A549 (cell line): ENCODE results near the gene CDC6. TPM values are rescaled to one million over a fixed set of nuclear protein-coding genes. Genes with fewer than 3 reads are reported as not detected.

Experiments used
- ATAC-seq, 2 experiments: fragments of 200-7000 bp in 1 of 2; fragments of >200 bp in 1 of 2; cut with Nextera tagmentation in 1 of 2; cut with Tn5 transposase in 1 of 2; 3 replicates each; pipeline versions ENCODE4 v1.8.0 to v1.9.1; 2018 to 2020; ENCODE audit warnings: mild to moderate bottlenecking in 1 of 2, moderate library complexity in 1 of 2
- CTCF ChIA-PET: fragments of 300-600 bp; sonication (Branson Sonifier 250); formaldehyde crosslinking; extraction: SDS; loops from one replicate; lab custom pipeline; 2021; ENCODE audit warnings: antibody characterized with exemption, inconsistent platforms; lab: Yijun Ruan, JAX
- POLR2A ChIA-PET: fragments of 350-600 bp; formaldehyde crosslinking; extraction: SDS; loops from one replicate; lab custom pipeline; 2021; ENCODE audit warnings: antibody characterized with exemption, inconsistent platforms; lab: Yijun Ruan, JAX
- DNase-seq, 2 experiments: peaks; one replicate each; pipeline versions ENCODE4 v3.0.0 to v3.0.0-alpha.2; 2011 to 2016; ENCODE audit warnings: low read depth in 1 of 2, low spot score in 1 of 2
- FAIRE-seq: peaks from 2 replicates; lab custom pipeline; 2011; peaks lifted over from hg19 to GRCh38; lab: Jason Lieb, UNC
- H3K27ac ChIP-seq, 2 experiments: fragments of >200 bp; sonication (Bioruptor Twin); formaldehyde crosslinking; 3 replicates each; pipeline ENCODE4 v1.5.1; 2016 to 2017
- H3K4me1 ChIP-seq: fragments of >200 bp; sonication (Bioruptor Twin); formaldehyde crosslinking; 3 replicates; pipeline ENCODE4 v1.6.1; 2016
- H3K4me2 ChIP-seq: fragments of >200 bp; sonication (Bioruptor Twin); formaldehyde crosslinking; 3 replicates; pipeline ENCODE4 v1.6.1; 2016
- H3K4me3 ChIP-seq: fragments of >200 bp; sonication (Bioruptor Twin); formaldehyde crosslinking; 3 replicates; pipeline ENCODE4 v1.5.1; 2016
- H3K9me3 ChIP-seq: fragments of >200 bp; sonication (Bioruptor Twin); formaldehyde crosslinking; 3 replicates; pipeline ENCODE4 v1.6.1; 2016
- CBX2 ChIP-seq: fragments of 200-600 bp; sonication (generic); IDR thresholded peaks from 2 replicates; pipeline ENCODE4 v1.6.1; 2016; ENCODE audit warnings: low read depth, mild to moderate bottlenecking, borderline replicate concordance
- CEBPB ChIP-seq, 2 experiments: fragments of >200 bp in 1 of 2; sonication (Bioruptor Twin) in 1 of 2; formaldehyde crosslinking in 1 of 2; IDR thresholded peaks; 2 replicates each; pipeline ENCODE4 v1.6.1; 2012 to 2016
- ELK1 ChIP-seq: fragments of 150-350 bp; IDR thresholded peaks from 2 replicates; pipeline ENCODE4 v1.6.1; 2014; ENCODE audit warnings: low read depth, mild to moderate bottlenecking, low read length
- EP300 ChIP-seq, 2 experiments: fragments of >200 bp; sonication (Bioruptor Twin); formaldehyde crosslinking; IDR thresholded peaks; 2 replicates in 1 of 2; 3 replicates in 1 of 2; pipeline ENCODE4 v1.6.1; 2016 to 2017
- FOSB ChIP-seq: fragments of 250-450 bp; sonication (Bioruptor Pico); IDR thresholded peaks from 2 replicates; pipeline ENCODE4 v1.5.0; 2020; ENCODE audit warnings: mild to moderate bottlenecking, moderate library complexity
- FOSL2 ChIP-seq, 2 experiments: fragments of 450-650 bp in 1 of 2; fragments of >200 bp in 1 of 2; sonication (Bioruptor Twin) in 1 of 2; formaldehyde crosslinking; IDR thresholded peaks; 2 replicates each; pipeline versions ENCODE4 v1.5.0 to v1.6.1; 2016 to 2020; ENCODE audit warnings: mild to moderate bottlenecking in 1 of 2, moderate library complexity in 1 of 2
- GATA3 ChIP-seq: IDR thresholded peaks from 2 replicates; pipeline ENCODE4 v1.6.1; 2012; ENCODE audit warnings: borderline replicate concordance
- HEYL ChIP-seq: fragments of 250-450 bp; sonication (Bioruptor Pico); IDR thresholded peaks from 2 replicates; pipeline ENCODE4 v1.8.0; 2021; ENCODE audit warnings: mild to moderate bottlenecking, moderate library complexity
- HOXB13 ChIP-seq: fragments of 250-450 bp; sonication (Bioruptor Pico); IDR thresholded peaks from 2 replicates; pipeline ENCODE4 v1.5.0; 2020; ENCODE audit warnings: low read depth, mild to moderate bottlenecking, moderate library complexity
- KDM5A ChIP-seq: fragments of 200-600 bp; sonication (generic); IDR thresholded peaks from 2 replicates; pipeline ENCODE4 v1.6.1; 2016; ENCODE audit warnings: antibody characterized with exemption, mild to moderate bottlenecking
- NFE2L2 ChIP-seq: fragments of 150-350 bp; conservative IDR thresholded peaks from 2 replicates; pipeline ENCODE4 v1.6.1; 2014; ENCODE audit warnings: low read length
- NPAS2 ChIP-seq: fragments of 250-450 bp; sonication (Bioruptor Pico); IDR thresholded peaks from 2 replicates; pipeline ENCODE4 v1.8.0; 2022; ENCODE audit warnings: mild to moderate bottlenecking, moderate library complexity, borderline replicate concordance
- PBX3 ChIP-seq: IDR thresholded peaks from 2 replicates; pipeline ENCODE4 v1.6.1; 2012
- POLR2A ChIP-seq: IDR thresholded peaks from 2 replicates; pipeline ENCODE4 v1.6.1; 2012; ENCODE audit warnings: mild to moderate bottlenecking, low read length
- RARB ChIP-seq: fragments of 250-450 bp; sonication (Bioruptor Pico); IDR thresholded peaks from 2 replicates; pipeline ENCODE4 v1.8.0; 2021; ENCODE audit warnings: mild to moderate bottlenecking, moderate library complexity
- RCOR1 ChIP-seq: fragments of 150-350 bp; IDR thresholded peaks from 2 replicates; pipeline ENCODE4 v1.6.1; 2014; ENCODE audit warnings: antibody characterized with exemption, low read length, low read depth
- REST ChIP-seq: fragments of 200-600 bp; sonication (generic); IDR thresholded peaks from 2 replicates; pipeline ENCODE4 v1.6.1; 2016; ENCODE audit warnings: antibody characterized with exemption, mild to moderate bottlenecking, moderate library complexity
- SMC3 ChIP-seq: fragments of >200 bp; sonication (Bioruptor Twin); formaldehyde crosslinking; IDR thresholded peaks from 3 replicates; pipeline ENCODE4 v1.6.1; 2018; ENCODE audit warnings: inconsistent platforms
- SREBF2 ChIP-seq: fragments of 450-650 bp; IDR thresholded peaks from 2 replicates; pipeline ENCODE4 v1.6.1; 2014; ENCODE audit warnings: mild to moderate bottlenecking, moderate library complexity
- TP53 ChIP-seq: fragments of 250-450 bp; sonication (Bioruptor Pico); IDR thresholded peaks from 2 replicates; pipeline ENCODE4 v1.5.0; 2021; ENCODE audit warnings: mild to moderate bottlenecking, moderate library complexity
- ZNF302 ChIP-seq: fragments of 250-450 bp; sonication (Bioruptor Pico); IDR thresholded peaks from 2 replicates; pipeline ENCODE4 v1.9.0; 2021; ENCODE audit warnings: inconsistent platforms, mild to moderate bottlenecking, moderate library complexity
- ZSCAN20 ChIP-seq: fragments of 250-450 bp; sonication (Bioruptor Pico); IDR thresholded peaks from 2 replicates; pipeline ENCODE4 v1.8.0; 2022; ENCODE audit warnings: mild to moderate bottlenecking, moderate library complexity
- WGBS: methylation state at CpG from one replicate; pipeline ENCODE4 v1.1.6; 2017; ENCODE audit errors: missing lambda C conversion rate; 5-methylcytosine and 5-hydroxymethylcytosine counted together
- polyA plus RNA-seq, 4 experiments: library from polyadenylated mRNA; depleted of rRNA in 3 of 4; stranded (reverse); fragments of >200 nt; fragmentation: RNase III in 1 of 4; extraction: RNeasy Plus Mini Kit Qiagen cat#74134 plus additional on column Dnase treatment in 1 of 4; gene quantifications; 2 replicates in 3 of 4; 3 replicates in 1 of 4; pipeline ENCODE4 v1.2.3, GENCODE V29; 2011 to 2017

CDC6 gene
- polyA plus RNA-seq, 2 of the 4 experiments (the other 2 are of a cell fraction) = 67.0 to 79.5 TPM

- Histone ChIP-seq H3K4me3 (no peak overlapping the region), H3K9me3 (no peaks in the 10 kb centered on the region), H3K4me1 (peaks cover 93% of the 10 kb centered on the region), H3K4me2 (no peak overlapping the region), H3K27ac (peak overlapping the region in 1 of 2 experiments; percentile 61; a peak in 2 of 6 replicates)
- CTCF ChIA-PET = interaction anchor here (1.4 to 50.4 kb wide), 5 partner anchors 10 to 127 kb away, joined by 4 to 2395 read pairs (median 7); partner anchors contain the start of genes CDC6, GJD3 and RARA
- 96% methylated on average over 2 of the region's 2 CpGs for WGBS
- TF ChIP-seq NPAS2 (CRISPR knock-in tag) (no peak), RARB (CRISPR knock-in tag) (no peak), NFE2L2 (no peak), KDM5A (no peak), HOXB13 (CRISPR knock-in tag) (no peak), EP300 (IDR thresholded peaks at IDR 0.05) (no peak), RCOR1 (no peak), ZSCAN20 (CRISPR knock-in tag) (no peak), PBX3 (no peak), ZNF302 (no peak), HEYL (no peak), SREBF2 (no peak), ELK1 (no peak), CBX2 (no peak), FOSL2 (IDR thresholded peaks at IDR 0.05) (no peak), FOSL2 (CRISPR knock-in tag; IDR thresholded peaks at IDR 0.05) (no peak), TP53 (CRISPR knock-in tag) (no peak), FOSB (no peak)
- DNase-seq (no peak), FAIRE-seq (no peak), ATAC-seq (no peak)
- POLR2A ChIA-PET = no interaction called here
Observed at GRCh38 chr17:40328386-40328766, 40.7 kb downstream of the CDC6 start.

GRCh38 chr17:40329839-40330794, 42.4 kb downstream of the CDC6 start:
- Histone ChIP-seq H3K4me2 (peak overlapping the region; percentile 75), H3K4me3 (peak overlapping the region; percentile 2; the same call in 1 of the 3 replicates), H3K9me3 (no peaks in the 10 kb centered on the region), H3K27ac (peak overlapping the region; percentile 74 to 82), H3K4me1 (peaks cover 93% of the 10 kb centered on the region)
- ChIA-PET POLR2A (interaction anchor here (0.8 to 1.7 kb wide), 3 partner anchors 10 to 1359 kb away, joined by 3 to 8 read pairs (median 3); partner anchors contain the start of gene EIF1), CTCF (interaction anchor here (0.8 to 50.4 kb wide), 5 partner anchors 11 to 130 kb away, joined by 3 to 2395 read pairs (median 7); partner anchors contain the start of genes CDC6, GJD3 and RARA)
- TF ChIP-seq SMC3 = no peak
- no peak for TF ChIP-seq POLR2A
- FAIRE-seq (no peak), DNase-seq (no peak), ATAC-seq (no peak)
- WGBS = 39% methylated on average over 10 of the region's 11 CpGs

GRCh38 chr17:40330850-40331470, 43.3 kb downstream of the CDC6 start:
- H3K27ac ChIP-seq = peak overlapping the region; percentile 74 to 82
- ATAC-seq (no peak), FAIRE-seq (no peak)
- WGBS = 86% methylated on average over 10 of the region's 10 CpGs
- CTCF ChIA-PET = interaction anchor here (0.8 to 50.4 kb wide), 5 partner anchors 12 to 131 kb away, joined by 3 to 2395 read pairs (median 7); partner anchors contain the start of genes CDC6, GJD3 and RARA
- TF ChIP-seq ELK1 (no peak), PBX3 (no peak), GATA3 (no peak), ZSCAN20 (CRISPR knock-in tag) (no peak), REST (no peak), CEBPB (IDR thresholded peaks at IDR 0.05) (no peak), HOXB13 (CRISPR knock-in tag) (no peak)
- TF ChIP-seq, all 56 proteins: peak for 0
- POLR2A ChIA-PET = interaction anchor here (0.6 to 1.7 kb wide), 4 partner anchors 11 to 1358 kb away, joined by 3 to 8 read pairs (median 3); partner anchors contain the start of gene EIF1
- H3K4me3 ChIP-seq = peak overlapping the region; percentile 12; the same call in 1 of the 3 replicates
- H3K4me1 ChIP-seq = peaks cover 93% of the 10 kb centered on the region
- H3K9me3 ChIP-seq = no peaks in the 10 kb centered on the region
- peak overlapping the region; percentile 75 for H3K4me2 ChIP-seq
- no peak for DNase-seq
